ENCODE results near the gene BRINP3. TPM values are rescaled to one million over a fixed set of nuclear protein-coding genes. Genes with fewer than 3 reads are reported as not detected.
"Not testable (repeated sequence)": the region's sequence is repeated elsewhere in the genome, so short reads cannot be mapped to it uniquely, and the experiment has no call there.

The BRINP3 gene
- total RNA-seq, 1 donor from 2014 or later, result not detected

- DNase-seq (ENCODE audit: low read depth, low spot score), result no peak
Measured at GRCh38 chr1:190124068-190124467, 353.6 kb downstream of the BRINP3 start.

- not testable (repeated sequence) for DNase-seq (ENCODE audit: low read depth, low spot score)
Measured at GRCh38 chr1:190120564-190120963, 357.1 kb downstream of the BRINP3 start.

GRCh38 chr1:190119683-190120082 is 358.0 kb downstream of the BRINP3 start:
- DNase-seq (ENCODE audit: low read depth, low spot score), result no peak

- no peak for DNase-seq (ENCODE audit: low read depth, low spot score)
Measured at GRCh38 chr1:190116921-190117320, 360.7 kb downstream of the BRINP3 start.

- DNase-seq (ENCODE audit: low read depth, low spot score), result no peak
Measured at GRCh38 chr1:190104961-190105360, 372.7 kb downstream of the BRINP3 start.

- no peak for DNase-seq (ENCODE audit: low read depth, low spot score)
Measured at GRCh38 chr1:190102757-190103326, 374.8 kb downstream of the BRINP3 start.

GRCh38 chr1:190101756-190102155 is 375.9 kb downstream of the BRINP3 start:
- no peak for DNase-seq (ENCODE audit: low read depth, low spot score)

- DNase-seq (ENCODE audit: low read depth, low spot score), result no peak
Measured at GRCh38 chr1:190098756-190099155, 378.9 kb downstream of the BRINP3 start.

- DNase-seq (ENCODE audit: low read depth, low spot score), result no peak
Measured at GRCh38 chr1:190098107-190098506, 379.6 kb downstream of the BRINP3 start.

GRCh38 chr1:190095596-190095995 is 382.1 kb downstream of the BRINP3 start:
- DNase-seq (ENCODE audit: low read depth, low spot score), result no peak

- DNase-seq (ENCODE audit: low read depth, low spot score), result no peak
Measured at GRCh38 chr1:190084552-190084951, 393.1 kb downstream of the BRINP3 start.

GRCh38 chr1:190068304-190068703 is 409.4 kb downstream of the BRINP3 start:
- no peak for DNase-seq (ENCODE audit: low read depth, low spot score)

GRCh38 chr1:190067592-190067991 is 410.1 kb downstream of the BRINP3 start:
- DNase-seq (ENCODE audit: low read depth, low spot score), result no peak

- DNase-seq (ENCODE audit: low read depth, low spot score), result no peak
Measured at GRCh38 chr1:190066011-190066410, 411.7 kb downstream of the BRINP3 start.

GRCh38 chr1:190049314-190049713 is 428.4 kb downstream of the BRINP3 start:
- DNase-seq (ENCODE audit: low read depth, low spot score), result no peak
